ENCODE data around the gene TACC3.
"Not testable (repeated sequence)": the region's sequence is repeated elsewhere in the genome, so short reads cannot be mapped to it uniquely, and the experiment has no call there.

The TACC3 gene

DNA sequence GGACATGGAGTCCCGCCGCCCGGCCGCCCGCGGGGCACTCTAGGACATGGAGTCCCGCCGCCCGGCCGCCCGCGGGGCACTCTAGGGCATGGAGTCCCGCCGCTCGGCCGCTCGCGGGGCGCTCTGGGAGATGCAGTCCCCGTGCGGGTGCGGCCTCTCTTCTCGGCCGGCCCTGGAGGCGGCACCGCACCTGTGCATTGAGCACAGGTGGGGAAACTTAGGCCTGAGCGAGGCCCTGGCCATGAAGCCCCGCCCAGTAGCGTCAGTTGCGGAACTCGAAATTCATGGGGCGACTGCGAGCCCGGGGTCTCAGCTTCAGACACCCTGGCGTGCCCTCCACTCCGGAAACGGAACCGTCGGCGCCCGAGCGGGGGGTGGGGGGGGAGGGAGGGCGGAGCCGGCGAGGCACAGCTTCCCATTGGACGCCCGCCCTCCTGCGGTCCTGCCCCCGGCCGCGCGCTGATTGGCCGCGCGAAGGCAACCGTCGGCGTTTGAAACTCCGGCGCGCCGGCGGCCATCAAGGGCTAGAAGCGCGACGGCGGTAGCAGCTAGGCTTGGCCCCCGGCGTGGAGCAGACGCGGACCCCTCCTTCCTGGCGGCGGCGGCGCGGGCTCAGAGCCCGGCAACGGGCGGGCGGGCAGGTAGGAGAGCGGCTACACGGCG lies at the start of gene TACC3, which contains the start of gene TMEM129:
Gene TACC3 (plus strand): TSS at position 519 of the 663 bp plus-strand sequence. CDS start 1,901 bp downstream, outside the sequence.
Gene TMEM129 (minus strand): TSS at position 321 of the 663 bp plus-strand sequence. CDS start 486 bp downstream, outside the sequence.
- DNase-seq (ENCODE audit: low read depth): peak; percentile 92

- no peak for DNase-seq (ENCODE audit: low read depth)
Measured at GRCh38 chr4:1673671-1674070, 47.6 kb upstream of the TACC3 start.

DNA sequence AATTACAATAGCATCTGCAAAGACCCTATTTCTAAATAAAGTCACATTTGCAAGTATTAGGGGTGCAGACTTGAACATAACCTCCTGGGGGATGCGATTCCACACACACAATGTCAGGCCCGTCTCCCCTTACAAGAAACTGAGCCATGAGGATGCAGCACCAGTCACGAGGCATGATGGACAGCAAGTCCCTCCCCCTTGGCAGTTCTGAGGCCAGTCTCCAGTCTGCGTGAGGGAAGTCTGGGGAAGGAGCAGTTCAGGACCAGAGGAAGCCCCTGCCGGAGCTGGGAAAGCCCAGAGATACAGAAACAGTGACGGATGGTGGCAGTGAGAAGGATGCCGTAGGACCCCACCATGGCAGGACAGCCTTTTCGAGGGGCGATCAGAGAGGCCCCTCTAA lies 46.6 kb upstream of the TACC3 start:
- DNase-seq (ENCODE audit: low read depth): no peak

DNA sequence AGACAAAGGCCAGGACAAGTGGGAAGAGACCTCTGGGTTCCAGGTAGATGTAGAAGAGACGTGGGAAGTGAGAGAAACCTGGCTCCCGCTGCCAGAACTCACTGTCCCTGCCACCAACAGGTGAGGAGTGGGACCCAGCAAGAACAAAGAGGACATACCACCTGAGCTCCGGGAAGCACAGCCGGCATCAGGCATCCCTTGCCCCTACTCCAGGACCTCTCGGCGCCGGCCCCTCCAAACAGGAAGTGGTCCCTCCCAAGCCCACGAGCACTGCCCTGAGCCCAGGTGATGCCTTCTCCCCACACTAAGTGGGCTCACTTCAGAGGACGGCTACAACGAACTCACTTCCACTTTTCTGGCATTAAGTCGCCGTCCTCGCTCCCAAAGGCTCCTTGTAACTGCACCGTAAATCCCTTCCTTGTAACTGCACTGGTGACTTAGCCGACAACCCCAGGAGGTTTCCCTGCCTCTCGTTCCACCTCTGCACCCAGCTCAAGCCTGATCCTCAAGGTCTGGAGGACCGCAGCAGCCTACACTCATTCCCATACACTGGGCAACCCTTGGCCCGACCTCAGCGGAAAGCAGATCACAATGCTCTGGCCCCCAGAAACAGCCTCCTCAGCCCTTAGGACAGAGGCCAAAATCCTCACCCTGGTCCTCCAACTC lies 46.1 kb upstream of the TACC3 start:
- no peak for DNase-seq (ENCODE audit: low read depth)

- DNase-seq (ENCODE audit: low read depth): no peak
Measured at GRCh38 chr4:1675802-1676137, 45.6 kb upstream of the TACC3 start.

DNA sequence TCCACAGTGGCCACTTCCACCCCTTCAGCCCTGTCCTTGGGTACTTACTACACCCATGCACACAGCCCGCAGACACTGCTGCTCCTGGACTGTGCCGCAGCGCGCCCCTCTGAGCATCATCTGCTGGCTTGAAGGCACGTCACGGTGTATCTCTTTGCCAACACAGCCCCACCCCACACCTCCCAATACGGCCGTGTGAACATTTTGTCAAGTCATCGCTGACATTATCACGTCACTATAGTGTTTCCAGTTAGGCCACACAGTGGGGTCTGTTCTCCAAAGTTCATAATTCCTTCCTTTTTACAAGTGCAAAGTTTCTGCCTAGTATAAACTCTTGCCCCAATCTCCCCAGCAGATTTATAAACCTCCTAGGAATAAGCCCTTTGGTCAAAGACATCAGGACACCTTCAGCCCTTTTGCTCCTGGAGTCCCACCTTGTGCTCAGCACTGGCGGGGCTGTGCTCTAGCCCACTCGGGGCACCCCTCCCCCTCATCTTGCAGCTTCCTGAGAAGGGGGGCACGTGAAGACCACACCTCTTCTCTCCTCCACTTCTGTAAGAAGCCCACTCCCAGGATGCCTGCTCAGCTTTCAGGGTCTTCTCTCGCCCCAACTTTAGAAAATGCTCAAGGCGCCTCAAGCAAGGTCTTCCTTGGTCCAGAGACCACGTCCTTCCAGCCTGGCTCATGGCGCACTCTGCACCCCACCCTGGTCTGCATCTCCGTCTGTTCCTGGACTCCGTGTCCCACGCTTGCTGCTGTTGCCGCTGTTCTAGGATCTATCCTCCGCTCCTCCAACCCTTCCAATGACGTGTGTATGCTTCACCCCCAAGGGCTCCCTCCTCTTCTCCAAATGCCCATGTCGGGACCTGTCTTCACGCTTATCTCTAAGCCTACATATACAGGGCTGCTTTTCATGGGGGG lies 44.5 kb upstream of the TACC3 start:
- no peak for DNase-seq (ENCODE audit: low read depth)

- DNase-seq (ENCODE audit: low read depth): no peak
Measured at GRCh38 chr4:1678244-1678643, 43.1 kb upstream of the TACC3 start.

DNA sequence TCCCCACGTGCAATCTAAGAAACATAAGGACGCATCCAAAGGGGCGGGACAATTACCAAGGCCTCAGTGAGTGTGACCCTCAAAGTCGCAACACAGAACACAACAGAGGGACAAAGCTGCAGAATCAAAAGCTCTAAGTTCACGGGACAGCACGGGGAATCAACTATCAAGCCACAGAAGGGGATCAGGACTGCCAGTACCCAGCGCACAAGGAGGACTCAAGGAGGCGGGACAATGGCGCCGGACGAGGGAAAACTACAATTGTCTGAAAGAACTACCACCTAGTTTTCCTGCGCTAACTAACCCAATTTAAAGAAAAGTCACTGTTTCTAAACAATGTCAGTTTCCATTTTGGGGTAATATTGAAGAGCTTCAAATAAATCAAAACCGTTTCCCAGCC lies 38.5 kb upstream of the TACC3 start:
- DNase-seq (ENCODE audit: low read depth): no peak

- DNase-seq (ENCODE audit: low read depth): no peak
Measured at GRCh38 chr4:1683261-1683735, 38.0 kb upstream of the TACC3 start.

- peak; percentile 96 for DNase-seq (ENCODE audit: low read depth)
Measured at GRCh38 chr4:1683736-1684505, 37.4 kb upstream of the TACC3 start, which contains the start of gene FAM53A. Gene FAM53A, minus strand, starts transcription at chr4:1684313. Its CDS starts 15,572 bp downstream, at chr4:1668741.

DNA sequence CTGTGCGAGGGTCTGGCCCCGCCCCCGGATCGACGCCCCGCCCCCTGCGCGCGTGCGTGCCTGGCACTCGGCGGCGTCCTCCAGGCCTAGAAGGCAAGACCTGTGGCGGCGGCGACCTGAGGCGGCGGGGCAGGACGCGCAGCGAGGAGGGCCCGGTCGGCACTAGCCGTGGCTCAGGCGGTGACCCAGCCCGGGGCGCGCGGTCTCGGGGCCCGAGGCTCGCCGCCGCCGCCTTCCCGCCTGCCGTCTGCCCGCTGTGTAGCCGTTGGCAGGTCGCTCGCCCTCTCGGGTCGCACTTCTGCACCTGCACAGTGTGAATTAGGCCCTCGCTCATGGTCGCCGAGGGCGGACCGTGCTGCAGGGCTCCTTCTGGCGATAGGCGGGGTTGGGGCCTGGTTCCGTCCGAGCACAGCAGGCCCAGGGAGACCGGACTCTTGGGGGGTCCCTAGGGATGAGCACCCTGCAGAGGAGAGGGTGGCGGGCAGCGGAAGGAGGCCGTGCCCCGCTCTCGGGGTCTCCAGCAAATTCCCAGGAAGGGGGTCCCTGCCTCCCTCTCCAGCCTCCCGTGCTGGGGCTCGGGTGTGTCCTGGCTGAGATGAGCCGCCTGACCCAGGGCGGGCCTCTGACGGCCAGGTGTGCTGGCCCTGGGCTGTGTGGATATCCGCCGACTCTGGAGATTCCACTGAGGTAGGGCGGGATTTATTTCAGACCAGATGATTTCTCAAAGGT lies 36.7 kb upstream of the TACC3 start:
- DNase-seq (ENCODE audit: low read depth): no peak

DNA sequence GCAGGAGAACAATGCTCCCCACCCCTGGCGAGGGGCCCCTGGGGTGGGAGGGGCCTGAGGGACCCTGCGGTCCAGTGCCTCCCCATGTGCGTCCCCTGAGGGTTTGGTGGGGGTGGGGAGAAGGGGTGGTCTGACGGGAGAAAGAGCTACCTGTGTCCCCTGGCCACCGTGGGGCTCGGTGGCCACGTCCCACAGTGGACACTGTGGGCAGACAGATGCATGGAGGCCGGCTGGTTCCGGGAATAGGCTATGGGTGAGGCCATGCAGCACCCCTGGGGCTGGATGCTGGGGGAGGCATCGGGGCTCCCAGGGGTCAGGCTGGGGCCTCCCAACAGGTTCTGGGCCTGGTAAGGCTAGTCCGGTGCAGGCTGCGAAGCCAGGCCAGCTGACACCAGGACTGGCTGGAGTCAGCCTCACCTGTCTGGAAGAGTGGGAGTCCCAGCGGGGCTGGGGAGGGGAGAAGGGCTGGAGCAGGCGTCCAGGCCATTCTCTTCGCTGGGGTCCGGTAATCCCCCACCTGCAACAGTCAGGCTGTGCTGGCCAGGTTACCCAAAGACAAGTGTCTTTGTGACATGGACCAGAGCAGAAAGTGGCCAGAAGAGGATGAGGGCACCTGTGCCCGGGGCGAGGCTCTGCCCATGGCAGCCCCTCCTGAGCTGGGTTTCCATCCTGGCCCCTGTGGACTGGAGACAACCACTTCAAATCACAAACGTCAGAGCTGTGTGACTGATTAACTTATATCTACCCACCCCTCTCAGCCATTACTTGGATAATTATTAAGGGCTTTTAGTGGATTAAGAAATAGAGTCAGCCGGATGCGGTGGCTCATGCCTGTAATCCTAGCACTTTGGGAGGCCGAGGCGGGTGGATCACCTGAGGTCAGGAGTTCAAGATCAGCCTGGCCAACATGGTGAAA lies 35.8 kb upstream of the TACC3 start:
- no peak for DNase-seq (ENCODE audit: low read depth)

DNA sequence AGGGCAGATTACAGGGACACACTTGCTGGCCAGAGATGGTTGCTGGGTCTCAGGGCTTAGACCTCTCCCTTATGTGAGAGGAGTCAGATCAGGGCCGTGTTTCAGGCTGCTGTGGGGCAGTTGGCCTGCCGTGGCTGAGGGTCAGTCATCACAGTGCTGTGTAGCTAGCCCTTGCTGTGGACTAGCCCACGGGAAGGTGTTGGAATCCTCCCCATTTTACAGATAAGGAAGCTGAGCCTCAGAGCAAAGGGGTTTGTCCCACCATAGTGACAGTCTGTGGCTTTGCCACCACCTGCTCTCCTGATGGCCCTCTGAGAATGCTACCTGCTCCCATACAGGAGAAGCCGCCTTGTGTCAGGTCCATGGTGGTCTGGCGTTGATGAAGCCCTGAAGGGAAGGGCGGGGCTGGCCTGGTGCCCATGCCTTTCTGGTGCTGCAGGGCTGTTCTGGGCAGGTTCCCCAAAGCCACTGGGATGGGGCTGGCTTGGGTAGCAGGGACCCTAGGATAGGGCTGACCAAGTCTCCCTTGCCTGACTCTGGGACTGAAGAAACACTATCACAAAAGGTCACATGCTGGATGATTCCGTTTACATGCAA lies 34.8 kb upstream of the TACC3 start:
- DNase-seq (ENCODE audit: low read depth): no peak

GRCh38 chr4:1690698-1691097 lies 30.6 kb upstream of the TACC3 start:
- DNase-seq (ENCODE audit: low read depth): no peak

DNA sequence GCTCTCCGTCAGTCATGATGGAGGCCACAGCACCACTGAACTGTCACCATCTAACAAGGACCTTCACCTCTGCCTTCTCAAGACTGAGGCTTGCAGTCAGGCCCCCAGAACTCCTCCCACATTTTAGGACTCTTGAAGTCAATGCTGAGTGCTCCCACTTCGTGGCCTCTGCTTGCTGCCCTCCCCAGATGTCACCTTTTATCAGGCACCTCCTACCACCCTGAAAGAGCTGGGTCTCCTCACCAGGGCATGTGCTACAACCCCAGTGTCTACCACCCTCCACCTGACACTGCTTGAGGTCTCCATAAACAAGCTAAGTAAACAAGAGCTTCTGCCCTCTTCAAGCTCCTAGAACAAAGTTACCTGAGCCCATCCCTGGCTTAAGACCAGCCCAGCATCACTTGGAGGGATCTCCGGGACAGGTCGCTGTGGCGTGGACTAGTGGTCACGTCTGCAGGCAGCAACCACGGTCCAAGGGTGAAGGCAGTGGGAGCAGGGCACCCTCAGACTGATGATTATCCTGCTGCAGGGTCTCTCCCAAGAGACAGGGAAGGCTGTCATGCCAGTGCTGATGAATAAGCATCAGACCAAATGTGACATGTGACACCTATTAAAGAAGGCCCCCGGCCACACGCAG lies 29.5 kb upstream of the TACC3 start:
- no peak for DNase-seq (ENCODE audit: low read depth)

DNA sequence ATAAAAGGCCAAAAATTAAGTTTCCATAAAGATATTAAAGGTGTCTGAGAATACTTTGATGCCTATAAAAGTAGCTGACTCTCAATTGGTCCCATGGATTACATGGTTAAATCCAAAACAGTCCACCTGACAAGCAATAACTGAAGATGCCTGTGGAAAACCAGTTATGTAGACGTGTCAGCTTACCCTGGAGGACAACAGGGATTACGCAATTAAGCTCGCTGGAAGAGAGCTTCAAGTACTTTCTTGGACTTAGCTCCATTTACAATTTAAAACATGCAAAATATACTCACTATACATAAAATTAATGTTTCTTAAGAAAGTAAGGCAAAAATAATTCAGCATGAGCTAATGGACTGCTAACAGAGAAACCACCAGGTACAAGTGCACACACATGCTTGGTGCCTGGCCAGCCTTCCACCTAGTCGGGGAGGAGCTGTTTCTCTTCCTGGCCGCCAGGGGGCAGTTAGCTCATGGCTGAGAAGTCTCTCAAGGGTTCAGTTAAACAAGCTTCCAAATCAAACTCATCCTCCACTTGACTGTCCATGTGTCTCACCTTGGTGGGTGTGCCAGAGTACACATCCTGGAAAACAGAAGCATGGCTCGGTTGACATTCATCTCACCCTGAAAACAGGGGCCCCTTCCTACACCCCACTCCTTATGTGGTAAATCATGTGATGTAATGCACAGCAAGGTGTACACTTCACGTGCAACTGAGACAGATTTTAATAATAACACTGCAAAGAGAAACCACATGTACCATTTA lies 28.0 kb upstream of the TACC3 start:
- DNase-seq (ENCODE audit: low read depth): peak; percentile 64

GRCh38 chr4:1695913-1696312 lies 25.4 kb upstream of the TACC3 start:
- no peak for DNase-seq (ENCODE audit: low read depth)

DNA sequence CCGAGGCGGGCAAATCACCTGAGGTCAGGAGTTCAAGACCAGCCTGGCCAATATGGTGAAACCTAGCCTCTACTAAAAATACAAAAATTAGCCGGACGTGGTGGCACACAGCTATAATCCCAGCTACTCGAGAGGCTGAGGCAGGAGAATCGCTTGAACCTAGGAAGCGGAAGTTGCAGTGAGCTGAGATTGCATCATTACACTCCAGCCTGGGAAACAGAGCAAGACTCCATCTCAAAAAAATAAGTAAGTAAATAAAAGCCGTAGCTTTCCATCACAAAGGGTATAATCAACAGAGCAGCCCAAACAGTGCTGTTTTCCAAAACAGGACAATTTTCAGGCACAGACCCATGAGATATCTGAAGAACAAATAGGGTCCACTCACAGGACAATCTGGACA lies 19.6 kb upstream of the TACC3 start:
- not testable (repeated sequence) for DNase-seq (ENCODE audit: low read depth)
